GM23338 (cell line): ENCODE results near the gene MNX1.

Experiments used
- CREB1 ChIP-seq: fragments of 250-450 bp; sonication (Bioruptor Pico); IDR thresholded peaks from 2 replicates; pipeline ENCODE4 v1.5.0; 2020; ENCODE audit warnings: low read depth, mild to moderate bottlenecking, moderate library complexity
- CTCF ChIP-seq, 2 experiments: fragments of 200-600 bp in 1 of 2; sonication (generic) in 1 of 2; conservative IDR thresholded peaks; 2 replicates each; pipeline versions ENCODE4 v1.5.1 to v1.6.1; 2016 to 2017; ENCODE audit warnings: antibody characterized with exemption in 2 of 2, low read depth in 2 of 2, mild to moderate bottlenecking in 2 of 2, moderate library complexity in 1 of 2
- ETS1 ChIP-seq: IDR thresholded peaks from 2 replicates; pipeline ENCODE4 v1.6.1; 2016; ENCODE audit warnings: antibody characterized with exemption
- EZH2 ChIP-seq: fragments of 200-600 bp; sonication (generic); IDR thresholded peaks from one replicate; pipeline ENCODE4 v1.8.0; 2017; ENCODE audit warnings: antibody characterized with exemption, mild to moderate bottlenecking, low read depth; ENCODE audit not compliant: unreplicated experiment
- EZH2phosphoT487 ChIP-seq: fragments of 200-600 bp; sonication (generic); IDR thresholded peaks from one replicate; pipeline ENCODE4 v1.8.1; 2018; ENCODE audit warnings: antibody characterized with exemption; ENCODE audit not compliant: unreplicated experiment
- JUNB ChIP-seq: IDR thresholded peaks from one replicate; pipeline ENCODE4 v1.6.1; 2016; ENCODE audit warnings: antibody characterized with exemption; ENCODE audit not compliant: unreplicated experiment
- NANOG ChIP-seq: IDR thresholded peaks from 2 replicates; pipeline ENCODE4 v1.6.1; 2016; ENCODE audit warnings: antibody characterized with exemption, borderline replicate concordance
- POLR2AphosphoS5 ChIP-seq: IDR thresholded peaks from 2 replicates; pipeline ENCODE4 v1.6.1; 2016; ENCODE audit warnings: antibody characterized with exemption, low read depth
- REST ChIP-seq: IDR thresholded peaks from one replicate; pipeline ENCODE4 v1.6.1; 2018; ENCODE audit warnings: antibody characterized with exemption; ENCODE audit not compliant: unreplicated experiment
- STAT1 ChIP-seq: IDR thresholded peaks from one replicate; pipeline ENCODE4 v1.6.1; 2016; ENCODE audit warnings: antibody characterized with exemption; ENCODE audit not compliant: unreplicated experiment
- ZNF114 ChIP-seq: fragments of 250-450 bp; sonication (Bioruptor Pico); IDR thresholded peaks from 2 replicates; pipeline ENCODE4 v1.5.0; 2020; ENCODE audit warnings: mild to moderate bottlenecking, moderate library complexity
- ZNF331 ChIP-seq: fragments of 250-450 bp; sonication (Bioruptor Pico); IDR thresholded peaks from 2 replicates; pipeline ENCODE4 v1.5.0; 2020; ENCODE audit warnings: low read depth, mild to moderate bottlenecking, moderate library complexity
- ZNF462 ChIP-seq: fragments of 250-450 bp; sonication (Bioruptor Pico); IDR thresholded peaks from 2 replicates; pipeline ENCODE4 v1.5.0; 2020; ENCODE audit warnings: mild to moderate bottlenecking, moderate library complexity

- TF ChIP-seq CTCF (conservative IDR thresholded peaks at IDR 0.05; ENCODE audit: low read depth in 2 of 2) (no peak), POLR2AphosphoS5 (no peak), EZH2phosphoT487 (no peak), EZH2 (no peak), REST (no peak), ZNF114 (CRISPR knock-in tag) (no peak), CREB1 (CRISPR knock-in tag) (no peak), JUNB (no peak), ETS1 (no peak), ZNF331 (CRISPR knock-in tag) (no peak), ZNF462 (CRISPR knock-in tag) (no peak), STAT1 (no peak), NANOG (no peak)
Observed at GRCh38 chr7:157047148-157047547, 36.7 kb upstream of the MNX1 start.
